GM23338 (cell line): Measurements from ENCODE around the gene PTTG1IP. TPM values are rescaled to one million over a fixed set of nuclear protein-coding genes. Genes with fewer than 3 reads are reported as not detected.

Experiments used
- ATAC-seq: fragments of 200-7000 bp; cut with Tn5 transposase; 3 replicates; pipeline ENCODE4 v1.9.1; 2020
- DNase-seq: peaks from one replicate; pipeline ENCODE4 v3.0.0-alpha.2; 2015; ENCODE audit warnings: low spot score
- H2AFZ ChIP-seq: fragments of 200-600 bp; sonication (generic); 2 replicates; pipeline ENCODE4 v1.8.0; 2016; ENCODE audit warnings: antibody characterized with exemption, mild to moderate bottlenecking, moderate library complexity
- H3F3A ChIP-seq: fragments of 200-600 bp; sonication (generic); replicated peaks from 2 replicates; pipeline ENCODE4 v1.8.0; 2017; ENCODE audit warnings: antibody characterized with exemption, mixed run types, low read depth
- H3K27ac ChIP-seq: fragments of 200-600 bp; sonication (generic); 2 replicates; pipeline ENCODE4 v1.6.1; 2016; ENCODE audit warnings: low read depth
- H3K27me3 ChIP-seq: fragments of 200-600 bp; sonication (generic); 2 replicates; pipeline ENCODE4 v1.8.0; 2016; ENCODE audit warnings: mild to moderate bottlenecking, mixed run types, moderate library complexity; ENCODE audit not compliant: insufficient read depth
- H3K36me3 ChIP-seq: fragments of 200-600 bp; sonication (generic); 2 replicates; pipeline ENCODE4 v1.8.0; 2016; ENCODE audit warnings: mild to moderate bottlenecking; ENCODE audit not compliant: insufficient read depth
- H3K4me1 ChIP-seq: fragments of 200-600 bp; sonication (generic); 2 replicates; pipeline ENCODE4 v1.8.0; 2016; ENCODE audit warnings: mild to moderate bottlenecking, moderate library complexity; ENCODE audit not compliant: insufficient read depth
- H3K4me2 ChIP-seq: fragments of 200-600 bp; sonication (generic); 2 replicates; pipeline ENCODE4 v1.7.1; 2017; ENCODE audit warnings: mixed run types
- H3K4me3 ChIP-seq: fragments of 200-600 bp; sonication (generic); 2 replicates; pipeline ENCODE4 v1.6.1; 2016; ENCODE audit warnings: mixed run types
- H3K79me2 ChIP-seq: fragments of 200-600 bp; sonication (generic); replicated peaks from 2 replicates; pipeline ENCODE4 v1.8.0; 2017; ENCODE audit warnings: mild to moderate bottlenecking; ENCODE audit not compliant: insufficient read depth
- H3K9me2 ChIP-seq: fragments of 200-600 bp; sonication (generic); 2 replicates; pipeline ENCODE4 v1.8.0; 2017; ENCODE audit not compliant: insufficient read depth
- H4K20me1 ChIP-seq: fragments of 200-600 bp; sonication (generic); replicated peaks from 2 replicates; pipeline ENCODE4 v1.8.0; 2017; ENCODE audit warnings: mild to moderate bottlenecking; ENCODE audit not compliant: insufficient read depth
- H3K27ac Mint-ChIP-seq: 2 replicates; pipeline ENCODE4 v1.8.0; 2020; ENCODE audit warnings: inconsistent platforms, mild to moderate bottlenecking, moderate library complexity, mixed read lengths
- H3K27me3 Mint-ChIP-seq: 3 replicates; pipeline ENCODE4 v1.8.0; 2022; ENCODE audit warnings: low read depth, mild to moderate bottlenecking, moderate library complexity, mixed read lengths, inconsistent platforms; ENCODE audit not compliant: insufficient read depth, poor library complexity
- H3K36me3 Mint-ChIP-seq: 3 replicates; pipeline ENCODE4 v1.8.0; 2021; ENCODE audit warnings: low read depth, mild to moderate bottlenecking, inconsistent platforms, moderate library complexity, mixed read lengths
- H3K4me1 Mint-ChIP-seq: 3 replicates; pipeline ENCODE4 v1.8.0; 2020; ENCODE audit warnings: mild to moderate bottlenecking, inconsistent platforms, mixed read lengths
- H3K4me3 Mint-ChIP-seq: 3 replicates; pipeline ENCODE4 v1.8.0; 2021; ENCODE audit warnings: moderate library complexity, mild to moderate bottlenecking, inconsistent platforms, mixed read lengths
- H3K9me3 Mint-ChIP-seq: 3 replicates; pipeline ENCODE4 v1.8.0; 2020; ENCODE audit warnings: moderate library complexity, mild to moderate bottlenecking, inconsistent platforms, mixed read lengths
- CREB1 ChIP-seq: fragments of 250-450 bp; sonication (Bioruptor Pico); IDR thresholded peaks from 2 replicates; pipeline ENCODE4 v1.5.0; 2020; ENCODE audit warnings: low read depth, mild to moderate bottlenecking, moderate library complexity
- EZH2phosphoT487 ChIP-seq: fragments of 200-600 bp; sonication (generic); IDR thresholded peaks from one replicate; pipeline ENCODE4 v1.8.1; 2018; ENCODE audit warnings: antibody characterized with exemption; ENCODE audit not compliant: unreplicated experiment
- JUNB ChIP-seq: IDR thresholded peaks from one replicate; pipeline ENCODE4 v1.6.1; 2016; ENCODE audit warnings: antibody characterized with exemption; ENCODE audit not compliant: unreplicated experiment
- NANOG ChIP-seq: IDR thresholded peaks from 2 replicates; pipeline ENCODE4 v1.6.1; 2016; ENCODE audit warnings: antibody characterized with exemption, borderline replicate concordance
- POLR2AphosphoS5 ChIP-seq: IDR thresholded peaks from 2 replicates; pipeline ENCODE4 v1.6.1; 2016; ENCODE audit warnings: antibody characterized with exemption, low read depth
- STAT1 ChIP-seq: IDR thresholded peaks from one replicate; pipeline ENCODE4 v1.6.1; 2016; ENCODE audit warnings: antibody characterized with exemption; ENCODE audit not compliant: unreplicated experiment
- ZNF114 ChIP-seq: fragments of 250-450 bp; sonication (Bioruptor Pico); IDR thresholded peaks from 2 replicates; pipeline ENCODE4 v1.5.0; 2020; ENCODE audit warnings: mild to moderate bottlenecking, moderate library complexity
- ZNF331 ChIP-seq: fragments of 250-450 bp; sonication (Bioruptor Pico); IDR thresholded peaks from 2 replicates; pipeline ENCODE4 v1.5.0; 2020; ENCODE audit warnings: low read depth, mild to moderate bottlenecking, moderate library complexity
- polyA plus RNA-seq: library from polyadenylated mRNA; unstranded; fragments of >200 nt; fragmentation: Nextera tagmentation; extraction: Ambion mirVana; gene quantifications from 2 replicates; pipeline ENCODE4 v1.2.1, GENCODE V29; 2016
- total RNA-seq: library from RNA; depleted of rRNA; stranded (reverse); fragments of >200 nt; shearing (Covaris generic); gene quantifications from 2 replicates; pipeline ENCODE4 v1.2.3, GENCODE V29; 2014
- TF ChIP-seq, protein P1 (sequence below): fragments of 250-450 bp; sonication (Bioruptor Pico); IDR thresholded peaks from 2 replicates; pipeline ENCODE4 v1.5.0; 2020; ENCODE audit warnings: mild to moderate bottlenecking, moderate library complexity
- TF ChIP-seq, protein P2 (sequence below): IDR thresholded peaks from 2 replicates; pipeline ENCODE4 v1.6.1; 2016; ENCODE audit warnings: antibody characterized with exemption
- TF ChIP-seq, protein P3 (sequence below): IDR thresholded peaks from one replicate; pipeline ENCODE4 v1.6.1; 2018; ENCODE audit warnings: antibody characterized with exemption; ENCODE audit not compliant: unreplicated experiment
- TF ChIP-seq, protein P4 (sequence below), 2 experiments: fragments of 200-600 bp in 1 of 2; sonication (generic) in 1 of 2; conservative IDR thresholded peaks; 2 replicates each; pipeline versions ENCODE4 v1.5.1 to v1.6.1; 2016 to 2017; ENCODE audit warnings: antibody characterized with exemption in 2 of 2, low read depth in 2 of 2, mild to moderate bottlenecking in 2 of 2, moderate library complexity in 1 of 2

Gene PTTG1IP
- total and polyA plus RNA-seq, 2 experiments from 2014 or later = 99.9 to 172 TPM

DNA sequence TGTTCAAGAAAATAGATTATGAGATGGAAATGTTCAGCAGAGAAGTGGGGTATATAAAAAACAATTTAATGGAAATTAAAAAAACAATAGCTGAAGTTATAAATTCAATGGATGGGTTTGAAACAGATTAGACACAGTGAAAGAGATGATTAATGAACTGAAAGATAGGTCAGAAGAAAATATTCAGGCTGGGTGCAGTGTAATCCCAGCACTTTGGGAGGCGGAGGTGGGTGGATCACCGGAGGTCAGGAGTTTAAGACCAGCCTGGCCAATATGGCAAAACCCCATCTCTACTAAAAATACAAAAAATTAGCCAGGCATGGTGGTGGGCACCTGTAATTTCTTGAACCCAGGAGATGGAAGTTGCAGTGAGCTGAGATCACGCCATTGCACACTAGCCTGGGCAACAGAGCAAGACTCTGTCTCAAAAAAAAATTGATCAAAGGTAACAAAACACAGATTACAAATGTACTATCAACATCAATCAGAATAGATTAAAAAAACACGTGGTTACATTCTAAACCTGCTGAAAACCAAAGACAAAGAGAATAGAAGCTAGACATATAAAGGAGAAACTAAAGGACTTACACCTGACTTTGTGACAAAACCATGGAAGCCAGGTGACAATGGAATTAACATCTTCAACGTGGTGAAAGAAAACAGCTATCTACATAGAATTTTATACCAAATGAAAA lies 50.9 kb downstream of the PTTG1IP start:
- Histone ChIP-seq H3K4me3 (no peak overlapping the region), H3K36me3 (0 out of 2 replicates have a peak, but pooled peaks cover 9% of the 10 kb centered on the region), H3F3A (no peaks in the 10 kb centered on the region), H3K4me2 (no peak overlapping the region), H4K20me1 (no peaks in the 10 kb centered on the region), H3K4me1 (no peaks in the 10 kb centered on the region), H2AFZ (no peak overlapping the region), H3K27me3 (0 out of 2 replicates have a peak, but pooled peaks cover 8% of the 10 kb centered on the region), H3K27ac (no peak overlapping the region), H3K9me2 (no peaks in the 10 kb centered on the region), H3K79me2 (no peaks in the 10 kb centered on the region)
- Mint-ChIP-seq H3K4me1 (no peaks in the 10 kb centered on the region; the same call in 2 of the 3 replicates), H3K27me3 (peaks cover 20% of the 10 kb centered on the region), H3K36me3 (peaks cover 41% of the 10 kb centered on the region), H3K9me3 (peaks cover 73% of the 10 kb centered on the region), H3K27ac (no peak overlapping the region), H3K4me3 (no peak overlapping the region)
- no peak for DNase-seq
- TF ChIP-seq EZH2phosphoT487 = no peak
- no peak for TF ChIP-seq POLR2AphosphoS5
- TF ChIP-seq, protein P1, sequence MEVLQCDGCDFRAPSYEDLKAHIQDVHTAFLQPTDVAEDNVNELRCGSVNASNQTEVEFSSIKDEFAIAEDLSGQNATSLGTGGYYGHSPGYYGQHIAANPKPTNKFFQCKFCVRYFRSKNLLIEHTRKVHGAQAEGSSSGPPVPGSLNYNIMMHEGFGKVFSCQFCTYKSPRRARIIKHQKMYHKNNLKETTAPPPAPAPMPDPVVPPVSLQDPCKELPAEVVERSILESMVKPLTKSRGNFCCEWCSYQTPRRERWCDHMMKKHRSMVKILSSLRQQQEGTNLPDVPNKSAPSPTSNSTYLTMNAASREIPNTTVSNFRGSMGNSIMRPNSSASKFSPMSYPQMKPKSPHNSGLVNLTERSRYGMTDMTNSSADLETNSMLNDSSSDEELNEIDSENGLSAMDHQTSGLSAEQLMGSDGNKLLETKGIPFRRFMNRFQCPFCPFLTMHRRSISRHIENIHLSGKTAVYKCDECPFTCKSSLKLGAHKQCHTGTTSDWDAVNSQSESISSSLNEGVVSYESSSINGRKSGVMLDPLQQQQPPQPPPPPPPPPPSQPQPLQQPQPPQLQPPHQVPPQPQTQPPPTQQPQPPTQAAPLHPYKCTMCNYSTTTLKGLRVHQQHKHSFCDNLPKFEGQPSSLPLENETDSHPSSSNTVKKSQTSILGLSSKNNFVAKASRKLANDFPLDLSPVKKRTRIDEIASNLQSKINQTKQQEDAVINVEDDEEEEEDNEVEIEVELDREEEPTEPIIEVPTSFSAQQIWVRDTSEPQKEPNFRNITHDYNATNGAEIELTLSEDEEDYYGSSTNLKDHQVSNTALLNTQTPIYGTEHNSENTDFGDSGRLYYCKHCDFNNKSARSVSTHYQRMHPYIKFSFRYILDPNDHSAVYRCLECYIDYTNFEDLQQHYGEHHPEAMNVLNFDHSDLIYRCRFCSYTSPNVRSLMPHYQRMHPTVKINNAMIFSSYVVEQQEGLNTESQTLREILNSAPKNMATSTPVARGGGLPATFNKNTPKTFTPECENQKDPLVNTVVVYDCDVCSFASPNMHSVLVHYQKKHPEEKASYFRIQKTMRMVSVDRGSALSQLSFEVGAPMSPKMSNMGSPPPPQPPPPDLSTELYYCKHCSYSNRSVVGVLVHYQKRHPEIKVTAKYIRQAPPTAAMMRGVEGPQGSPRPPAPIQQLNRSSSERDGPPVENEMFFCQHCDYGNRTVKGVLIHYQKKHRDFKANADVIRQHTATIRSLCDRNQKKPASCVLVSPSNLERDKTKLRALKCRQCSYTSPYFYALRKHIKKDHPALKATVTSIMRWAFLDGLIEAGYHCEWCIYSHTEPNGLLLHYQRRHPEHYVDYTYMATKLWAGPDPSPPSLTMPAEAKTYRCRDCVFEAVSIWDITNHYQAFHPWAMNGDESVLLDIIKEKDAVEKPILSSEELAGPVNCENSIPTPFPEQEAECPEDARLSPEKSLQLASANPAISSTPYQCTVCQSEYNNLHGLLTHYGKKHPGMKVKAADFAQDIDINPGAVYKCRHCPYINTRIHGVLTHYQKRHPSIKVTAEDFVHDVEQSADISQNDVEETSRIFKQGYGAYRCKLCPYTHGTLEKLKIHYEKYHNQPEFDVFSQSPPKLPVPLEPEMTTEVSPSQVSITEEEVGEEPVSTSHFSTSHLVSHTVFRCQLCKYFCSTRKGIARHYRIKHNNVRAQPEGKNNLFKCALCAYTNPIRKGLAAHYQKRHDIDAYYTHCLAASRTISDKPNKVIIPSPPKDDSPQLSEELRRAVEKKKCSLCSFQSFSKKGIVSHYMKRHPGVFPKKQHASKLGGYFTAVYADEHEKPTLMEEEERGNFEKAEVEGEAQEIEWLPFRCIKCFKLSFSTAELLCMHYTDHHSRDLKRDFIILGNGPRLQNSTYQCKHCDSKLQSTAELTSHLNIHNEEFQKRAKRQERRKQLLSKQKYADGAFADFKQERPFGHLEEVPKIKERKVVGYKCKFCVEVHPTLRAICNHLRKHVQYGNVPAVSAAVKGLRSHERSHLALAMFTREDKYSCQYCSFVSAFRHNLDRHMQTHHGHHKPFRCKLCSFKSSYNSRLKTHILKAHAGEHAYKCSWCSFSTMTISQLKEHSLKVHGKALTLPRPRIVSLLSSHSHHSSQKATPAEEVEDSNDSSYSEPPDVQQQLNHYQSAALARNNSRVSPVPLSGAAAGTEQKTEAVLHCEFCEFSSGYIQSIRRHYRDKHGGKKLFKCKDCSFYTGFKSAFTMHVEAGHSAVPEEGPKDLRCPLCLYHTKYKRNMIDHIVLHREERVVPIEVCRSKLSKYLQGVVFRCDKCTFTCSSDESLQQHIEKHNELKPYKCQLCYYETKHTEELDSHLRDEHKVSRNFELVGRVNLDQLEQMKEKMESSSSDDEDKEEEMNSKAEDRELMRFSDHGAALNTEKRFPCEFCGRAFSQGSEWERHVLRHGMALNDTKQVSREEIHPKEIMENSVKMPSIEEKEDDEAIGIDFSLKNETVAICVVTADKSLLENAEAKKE (CRISPR knock-in tag) = no peak
- TF ChIP-seq NANOG = no peak
- TF ChIP-seq ZNF114 (CRISPR knock-in tag) = no peak
- TF ChIP-seq, protein P2, sequence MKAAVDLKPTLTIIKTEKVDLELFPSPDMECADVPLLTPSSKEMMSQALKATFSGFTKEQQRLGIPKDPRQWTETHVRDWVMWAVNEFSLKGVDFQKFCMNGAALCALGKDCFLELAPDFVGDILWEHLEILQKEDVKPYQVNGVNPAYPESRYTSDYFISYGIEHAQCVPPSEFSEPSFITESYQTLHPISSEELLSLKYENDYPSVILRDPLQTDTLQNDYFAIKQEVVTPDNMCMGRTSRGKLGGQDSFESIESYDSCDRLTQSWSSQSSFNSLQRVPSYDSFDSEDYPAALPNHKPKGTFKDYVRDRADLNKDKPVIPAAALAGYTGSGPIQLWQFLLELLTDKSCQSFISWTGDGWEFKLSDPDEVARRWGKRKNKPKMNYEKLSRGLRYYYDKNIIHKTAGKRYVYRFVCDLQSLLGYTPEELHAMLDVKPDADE = no peak
- TF ChIP-seq, protein P3, sequence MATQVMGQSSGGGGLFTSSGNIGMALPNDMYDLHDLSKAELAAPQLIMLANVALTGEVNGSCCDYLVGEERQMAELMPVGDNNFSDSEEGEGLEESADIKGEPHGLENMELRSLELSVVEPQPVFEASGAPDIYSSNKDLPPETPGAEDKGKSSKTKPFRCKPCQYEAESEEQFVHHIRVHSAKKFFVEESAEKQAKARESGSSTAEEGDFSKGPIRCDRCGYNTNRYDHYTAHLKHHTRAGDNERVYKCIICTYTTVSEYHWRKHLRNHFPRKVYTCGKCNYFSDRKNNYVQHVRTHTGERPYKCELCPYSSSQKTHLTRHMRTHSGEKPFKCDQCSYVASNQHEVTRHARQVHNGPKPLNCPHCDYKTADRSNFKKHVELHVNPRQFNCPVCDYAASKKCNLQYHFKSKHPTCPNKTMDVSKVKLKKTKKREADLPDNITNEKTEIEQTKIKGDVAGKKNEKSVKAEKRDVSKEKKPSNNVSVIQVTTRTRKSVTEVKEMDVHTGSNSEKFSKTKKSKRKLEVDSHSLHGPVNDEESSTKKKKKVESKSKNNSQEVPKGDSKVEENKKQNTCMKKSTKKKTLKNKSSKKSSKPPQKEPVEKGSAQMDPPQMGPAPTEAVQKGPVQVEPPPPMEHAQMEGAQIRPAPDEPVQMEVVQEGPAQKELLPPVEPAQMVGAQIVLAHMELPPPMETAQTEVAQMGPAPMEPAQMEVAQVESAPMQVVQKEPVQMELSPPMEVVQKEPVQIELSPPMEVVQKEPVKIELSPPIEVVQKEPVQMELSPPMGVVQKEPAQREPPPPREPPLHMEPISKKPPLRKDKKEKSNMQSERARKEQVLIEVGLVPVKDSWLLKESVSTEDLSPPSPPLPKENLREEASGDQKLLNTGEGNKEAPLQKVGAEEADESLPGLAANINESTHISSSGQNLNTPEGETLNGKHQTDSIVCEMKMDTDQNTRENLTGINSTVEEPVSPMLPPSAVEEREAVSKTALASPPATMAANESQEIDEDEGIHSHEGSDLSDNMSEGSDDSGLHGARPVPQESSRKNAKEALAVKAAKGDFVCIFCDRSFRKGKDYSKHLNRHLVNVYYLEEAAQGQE = no peak
- TF ChIP-seq STAT1 = no peak
- TF ChIP-seq, protein P4, sequence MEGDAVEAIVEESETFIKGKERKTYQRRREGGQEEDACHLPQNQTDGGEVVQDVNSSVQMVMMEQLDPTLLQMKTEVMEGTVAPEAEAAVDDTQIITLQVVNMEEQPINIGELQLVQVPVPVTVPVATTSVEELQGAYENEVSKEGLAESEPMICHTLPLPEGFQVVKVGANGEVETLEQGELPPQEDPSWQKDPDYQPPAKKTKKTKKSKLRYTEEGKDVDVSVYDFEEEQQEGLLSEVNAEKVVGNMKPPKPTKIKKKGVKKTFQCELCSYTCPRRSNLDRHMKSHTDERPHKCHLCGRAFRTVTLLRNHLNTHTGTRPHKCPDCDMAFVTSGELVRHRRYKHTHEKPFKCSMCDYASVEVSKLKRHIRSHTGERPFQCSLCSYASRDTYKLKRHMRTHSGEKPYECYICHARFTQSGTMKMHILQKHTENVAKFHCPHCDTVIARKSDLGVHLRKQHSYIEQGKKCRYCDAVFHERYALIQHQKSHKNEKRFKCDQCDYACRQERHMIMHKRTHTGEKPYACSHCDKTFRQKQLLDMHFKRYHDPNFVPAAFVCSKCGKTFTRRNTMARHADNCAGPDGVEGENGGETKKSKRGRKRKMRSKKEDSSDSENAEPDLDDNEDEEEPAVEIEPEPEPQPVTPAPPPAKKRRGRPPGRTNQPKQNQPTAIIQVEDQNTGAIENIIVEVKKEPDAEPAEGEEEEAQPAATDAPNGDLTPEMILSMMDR (conservative IDR thresholded peaks at IDR 0.05; ENCODE audit: low read depth in 2 of 2) = no peak
- no peak for TF ChIP-seq CREB1 (CRISPR knock-in tag)
- no peak for TF ChIP-seq ZNF331 (CRISPR knock-in tag)
- no peak for TF ChIP-seq JUNB
- no peak for ATAC-seq
